Caco-2 (cell line): ENCODE data around the gene HMCN2. TPM values are rescaled to one million over a fixed set of nuclear protein-coding genes. Genes with fewer than 3 reads are reported as not detected.
A peak's percentile ranks its signal among the peaks of the same experiment; 100 is the strongest.

Experiments
- BruUV-seq: library from RNA; stranded (reverse); fragments of 400-500 nt; replicated peaks from 2 replicates; lab custom pipeline; 2021; lab: Mats Ljungman, UMichigan
- CTCF ChIA-PET: fragments of 300-600 bp; sonication (Branson Sonifier 250); formaldehyde crosslinking; loops from one replicate; lab custom pipeline; 2022; ENCODE audit warnings: antibody characterized with exemption; lab: Charles Lee
- POLR2A ChIA-PET: fragments of 300-600 bp; sonication (Branson Sonifier 250); formaldehyde crosslinking; loops from one replicate; lab custom pipeline; 2022; ENCODE audit warnings: antibody characterized with exemption; lab: Charles Lee
- DNase-seq, 2 experiments: peaks; one replicate each; pipeline versions ENCODE4 v3.0.0 to v3.0.0-alpha.2; 2020 to 2022
- H3K27me3 ChIP-seq: replicated peaks from 2 replicates; pipeline ENCODE4 v1.6.0; 2011; ENCODE audit warnings: low read length; ENCODE audit not compliant: control insufficient read depth, insufficient read depth
- H3K36me3 ChIP-seq: 2 replicates; pipeline ENCODE4 v1.5.1; 2011; ENCODE audit warnings: low read length; ENCODE audit not compliant: control insufficient read depth, insufficient read depth
- H3K4me1 ChIP-seq: fragments of 250-450 bp; sonication (Bioruptor Pico); 2 replicates; pipeline ENCODE4 v1.5.1; 2020; ENCODE audit warnings: mild to moderate bottlenecking
- H3K4me3 ChIP-seq: 2 replicates; pipeline ENCODE4 v1.5.1; 2011; ENCODE audit warnings: low read depth, mild to moderate bottlenecking, control low read depth, low read length
- H3K9me3 ChIP-seq: fragments of 250-450 bp; sonication (Bioruptor Pico); 2 replicates; pipeline ENCODE4 v1.5.1; 2020; ENCODE audit warnings: mild to moderate bottlenecking, moderate library complexity
- H3K27ac Mint-ChIP-seq: one replicate; pipeline ENCODE4 v1.8.0; 2022; ENCODE audit warnings: mixed read lengths; ENCODE audit not compliant: unreplicated experiment
- H3K27me3 Mint-ChIP-seq: one replicate; pipeline ENCODE4 v1.8.0; 2022; ENCODE audit warnings: mixed read lengths; ENCODE audit not compliant: insufficient read depth, unreplicated experiment
- H3K36me3 Mint-ChIP-seq: one replicate; pipeline ENCODE4 v1.8.0; 2022; ENCODE audit warnings: mild to moderate bottlenecking, mixed read lengths; ENCODE audit not compliant: insufficient read depth, unreplicated experiment
- H3K4me1 Mint-ChIP-seq: one replicate; pipeline ENCODE4 v1.8.0; 2022; ENCODE audit warnings: low read depth, mixed read lengths; ENCODE audit not compliant: unreplicated experiment
- H3K4me3 Mint-ChIP-seq: one replicate; pipeline ENCODE4 v1.8.0; 2022; ENCODE audit warnings: mild to moderate bottlenecking, moderate library complexity, mixed read lengths; ENCODE audit not compliant: unreplicated experiment
- H3K9me3 Mint-ChIP-seq: one replicate; pipeline ENCODE4 v1.8.0; 2022; ENCODE audit warnings: mixed read lengths; ENCODE audit not compliant: unreplicated experiment
- intact Hi-C: fragments of 100-400 bp; cut with micrococcal nuclease; formaldehyde crosslinking; loops from one replicate; pipeline ENCODE4 v1.10.0; 2022; ENCODE audit not compliant: unreplicated experiment
- total RNA-seq: library from RNA; stranded (reverse); gene quantifications from 2 replicates; pipeline ENCODE4 v1.2.3, GENCODE V29; 2022
- TF ChIP-seq, protein P1 (sequence below), 2 experiments: fragments of 200-600 bp in 1 of 2; IDR thresholded peaks; 1 replicate in 1 of 2; 2 replicates in 1 of 2; pipeline versions ENCODE4 v1.5.1 to v1.8.0; 2011 to 2022; ENCODE audit warnings: antibody characterized with exemption in 1 of 2, control low read depth in 1 of 2, inconsistent platforms in 1 of 2, low read depth in 1 of 2, low read length in 1 of 2, mild to moderate bottlenecking in 1 of 2, moderate library complexity in 1 of 2; ENCODE audit not compliant: insufficient read depth in 1 of 2, severe bottlenecking in 1 of 2, unreplicated experiment in 1 of 2

The HMCN2 gene
- total RNA-seq, 1 experiment from 2014 or later: 0.41 TPM

DNA sequence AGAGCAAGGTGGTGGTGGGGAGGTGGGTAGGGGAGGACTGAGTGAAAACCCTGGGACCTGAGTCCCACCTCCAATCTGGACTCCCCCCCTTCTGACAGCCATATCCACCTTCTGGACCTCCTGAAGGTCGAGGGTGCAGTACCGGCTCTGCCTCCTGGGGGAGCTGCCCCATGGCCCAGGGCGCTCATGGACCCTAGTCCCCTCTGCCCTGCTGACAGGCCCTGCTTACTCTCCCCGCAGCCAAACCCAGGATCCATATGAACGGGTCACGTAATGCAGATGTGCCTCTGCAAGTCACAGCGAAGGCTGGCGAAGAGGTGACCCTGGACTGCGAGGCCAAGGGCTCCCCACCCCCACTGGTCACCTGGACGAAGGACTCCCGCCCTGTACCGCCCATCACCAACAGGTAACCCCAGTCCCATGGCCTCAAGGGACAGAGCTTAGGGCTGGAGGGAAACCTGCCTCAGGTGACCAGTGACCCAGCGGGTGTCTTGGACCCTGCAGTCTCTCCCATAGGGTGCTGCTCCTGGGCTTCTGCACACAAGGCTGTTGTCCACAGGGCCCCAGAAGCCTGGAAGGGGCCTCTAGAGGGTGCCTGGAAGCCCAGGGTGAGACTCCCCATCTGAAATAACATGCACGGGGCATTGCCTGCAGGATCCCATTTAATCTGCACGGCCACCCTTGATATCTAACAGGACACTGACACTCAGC, 61.7 kb downstream of the HMCN2 start:
- Histone ChIP-seq H3K4me3 (no peak overlapping the region), H3K9me3 (no peaks in the 10 kb centered on the region), H3K4me1 (peaks cover 13% of the 10 kb centered on the region), H3K27me3 (no peaks in the 10 kb centered on the region), H3K36me3 (no peaks in the 10 kb centered on the region)
- Mint-ChIP-seq H3K27ac (no peak overlapping the region), H3K36me3 (no peaks in the 10 kb centered on the region), H3K9me3 (no peaks in the 10 kb centered on the region), H3K4me1 (peaks cover 3% of the 10 kb centered on the region), H3K27me3 (peaks cover 10% of the 10 kb centered on the region), H3K4me3 (no peak overlapping the region)
- intact Hi-C loops: no loop called here
- ChIA-PET CTCF (no interaction called here), POLR2A (no interaction called here)
- BruUV-seq: no TSS peak
- TF ChIP-seq, protein P1, sequence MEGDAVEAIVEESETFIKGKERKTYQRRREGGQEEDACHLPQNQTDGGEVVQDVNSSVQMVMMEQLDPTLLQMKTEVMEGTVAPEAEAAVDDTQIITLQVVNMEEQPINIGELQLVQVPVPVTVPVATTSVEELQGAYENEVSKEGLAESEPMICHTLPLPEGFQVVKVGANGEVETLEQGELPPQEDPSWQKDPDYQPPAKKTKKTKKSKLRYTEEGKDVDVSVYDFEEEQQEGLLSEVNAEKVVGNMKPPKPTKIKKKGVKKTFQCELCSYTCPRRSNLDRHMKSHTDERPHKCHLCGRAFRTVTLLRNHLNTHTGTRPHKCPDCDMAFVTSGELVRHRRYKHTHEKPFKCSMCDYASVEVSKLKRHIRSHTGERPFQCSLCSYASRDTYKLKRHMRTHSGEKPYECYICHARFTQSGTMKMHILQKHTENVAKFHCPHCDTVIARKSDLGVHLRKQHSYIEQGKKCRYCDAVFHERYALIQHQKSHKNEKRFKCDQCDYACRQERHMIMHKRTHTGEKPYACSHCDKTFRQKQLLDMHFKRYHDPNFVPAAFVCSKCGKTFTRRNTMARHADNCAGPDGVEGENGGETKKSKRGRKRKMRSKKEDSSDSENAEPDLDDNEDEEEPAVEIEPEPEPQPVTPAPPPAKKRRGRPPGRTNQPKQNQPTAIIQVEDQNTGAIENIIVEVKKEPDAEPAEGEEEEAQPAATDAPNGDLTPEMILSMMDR (IDR thresholded peaks at IDR 0.05; ENCODE audit: insufficient read depth in 1 of 2, low read depth in 1 of 2, low read length in 1 of 2, severe bottlenecking in 1 of 2, unreplicated experiment in 1 of 2): peak in 1 of 2 experiments; percentile 44
- peak in 1 of 2 experiments; percentile 49 for DNase-seq

DNA sequence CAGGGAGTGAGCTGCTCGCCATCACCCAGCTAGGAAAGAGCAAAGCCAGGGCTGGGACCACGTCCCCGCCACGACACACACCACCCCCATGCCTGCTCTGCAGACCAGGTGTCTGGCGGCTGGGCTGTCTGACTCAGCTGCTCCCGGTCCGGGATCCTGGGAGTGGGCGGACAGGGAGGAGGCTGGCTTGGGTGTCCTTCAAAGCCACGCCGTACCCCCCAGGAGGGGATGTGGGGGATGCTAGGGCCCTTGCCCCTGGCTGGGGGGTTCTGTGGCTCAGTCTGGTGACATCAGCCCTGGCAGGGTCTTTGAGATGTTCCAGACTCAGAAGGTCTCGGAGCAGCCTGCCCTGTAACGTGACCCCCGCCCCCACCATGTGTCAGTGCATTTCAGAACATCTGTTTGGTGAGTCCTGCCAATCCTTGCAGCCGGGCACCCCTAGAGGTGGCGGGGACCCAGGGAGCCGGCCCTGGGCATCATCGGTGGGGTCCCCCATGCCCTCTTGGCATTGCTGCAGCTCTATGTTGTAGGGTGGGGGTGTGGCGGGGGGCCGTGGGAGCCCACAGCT, 62.3 kb downstream of the HMCN2 start:
- Histone ChIP-seq H3K4me3 (no peak overlapping the region), H3K36me3 (no peaks in the 10 kb centered on the region), H3K27me3 (no peaks in the 10 kb centered on the region), H3K4me1 (peaks cover 9% of the 10 kb centered on the region), H3K9me3 (no peaks in the 10 kb centered on the region)
- H3K4me1 Mint-ChIP-seq: no peaks in the 10 kb centered on the region
- no TSS peak for BruUV-seq
- H3K4me3 Mint-ChIP-seq: no peak overlapping the region
- no peak overlapping the region for H3K27ac Mint-ChIP-seq
- CTCF ChIA-PET: no interaction called here
- intact Hi-C loops: no loop called here
- POLR2A ChIA-PET: no interaction called here
- TF ChIP-seq, protein P1 (IDR thresholded peaks at IDR 0.05; ENCODE audit: insufficient read depth in 1 of 2, low read depth in 1 of 2, low read length in 1 of 2, severe bottlenecking in 1 of 2, unreplicated experiment in 1 of 2): no peak
- H3K27me3 Mint-ChIP-seq: peaks cover 8% of the 10 kb centered on the region
- no peaks in the 10 kb centered on the region for H3K36me3 Mint-ChIP-seq
- no peaks in the 10 kb centered on the region for H3K9me3 Mint-ChIP-seq
- DNase-seq: no peak

DNA sequence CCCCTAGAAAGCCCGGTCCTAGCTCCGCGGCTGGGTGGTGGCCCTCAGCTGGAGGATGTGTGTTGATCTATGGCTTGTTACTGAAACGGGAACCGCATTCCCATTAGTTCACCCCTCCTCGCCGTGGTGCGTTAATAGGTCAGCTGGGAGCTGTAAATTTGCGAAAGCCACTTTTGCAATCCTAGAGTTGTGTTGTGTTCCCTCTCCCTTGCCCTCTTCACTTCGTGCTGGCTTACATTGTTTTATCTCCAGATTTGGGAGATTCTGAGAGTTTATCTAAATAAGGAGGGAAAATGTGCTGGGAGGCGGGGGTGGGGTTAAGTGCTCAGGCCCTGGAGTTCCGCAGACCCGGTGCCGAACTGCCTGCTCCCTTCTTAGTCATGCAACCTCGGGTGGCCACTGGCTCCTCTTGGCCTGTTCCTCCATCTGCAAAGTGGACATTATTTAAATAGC, 62.8 kb downstream of the HMCN2 start:
- TF ChIP-seq, protein P1 (IDR thresholded peaks at IDR 0.05; ENCODE audit: insufficient read depth in 1 of 2, low read depth in 1 of 2, low read length in 1 of 2, severe bottlenecking in 1 of 2, unreplicated experiment in 1 of 2): no peak
- Histone ChIP-seq H3K4me1 (peaks cover 4% of the 10 kb centered on the region; the same call in 1 of the 2 replicates), H3K4me3 (no peak overlapping the region), H3K9me3 (no peaks in the 10 kb centered on the region), H3K27me3 (no peaks in the 10 kb centered on the region), H3K36me3 (no peaks in the 10 kb centered on the region)
- ChIA-PET POLR2A (no interaction called here), CTCF (no interaction called here)
- no peaks in the 10 kb centered on the region for H3K36me3 Mint-ChIP-seq
- H3K27ac Mint-ChIP-seq: no peak overlapping the region
- no TSS peak for BruUV-seq
- no peak overlapping the region for H3K4me3 Mint-ChIP-seq
- intact Hi-C loops: no loop called here
- no peak for DNase-seq
- peaks cover 8% of the 10 kb centered on the region for H3K27me3 Mint-ChIP-seq
- no peaks in the 10 kb centered on the region for H3K4me1 Mint-ChIP-seq
- H3K9me3 Mint-ChIP-seq: no peaks in the 10 kb centered on the region
